22Rv1 (cell line): ENCODE measurements around the gene TTC7B.
"Not testable (repeated sequence)": the region's sequence is repeated elsewhere in the genome, so short reads cannot be mapped to it uniquely, and the experiment has no call there.

Source experiments
- H3K27ac ChIP-seq: fragments of 450-650 bp; 2 replicates; pipeline ENCODE4 v1.5.1; 2017
- ZFX ChIP-seq: fragments of 450-650 bp; IDR thresholded peaks from 2 replicates; pipeline ENCODE4 v1.6.1; 2017; ENCODE audit warnings: antibody characterized with exemption, borderline replicate concordance
- TF ChIP-seq, protein P1 (sequence below): fragments of 450-650 bp; IDR thresholded peaks from 2 replicates; pipeline ENCODE4 v1.5.1; 2017; ENCODE audit warnings: mild to moderate bottlenecking

Gene TTC7B, protein sequence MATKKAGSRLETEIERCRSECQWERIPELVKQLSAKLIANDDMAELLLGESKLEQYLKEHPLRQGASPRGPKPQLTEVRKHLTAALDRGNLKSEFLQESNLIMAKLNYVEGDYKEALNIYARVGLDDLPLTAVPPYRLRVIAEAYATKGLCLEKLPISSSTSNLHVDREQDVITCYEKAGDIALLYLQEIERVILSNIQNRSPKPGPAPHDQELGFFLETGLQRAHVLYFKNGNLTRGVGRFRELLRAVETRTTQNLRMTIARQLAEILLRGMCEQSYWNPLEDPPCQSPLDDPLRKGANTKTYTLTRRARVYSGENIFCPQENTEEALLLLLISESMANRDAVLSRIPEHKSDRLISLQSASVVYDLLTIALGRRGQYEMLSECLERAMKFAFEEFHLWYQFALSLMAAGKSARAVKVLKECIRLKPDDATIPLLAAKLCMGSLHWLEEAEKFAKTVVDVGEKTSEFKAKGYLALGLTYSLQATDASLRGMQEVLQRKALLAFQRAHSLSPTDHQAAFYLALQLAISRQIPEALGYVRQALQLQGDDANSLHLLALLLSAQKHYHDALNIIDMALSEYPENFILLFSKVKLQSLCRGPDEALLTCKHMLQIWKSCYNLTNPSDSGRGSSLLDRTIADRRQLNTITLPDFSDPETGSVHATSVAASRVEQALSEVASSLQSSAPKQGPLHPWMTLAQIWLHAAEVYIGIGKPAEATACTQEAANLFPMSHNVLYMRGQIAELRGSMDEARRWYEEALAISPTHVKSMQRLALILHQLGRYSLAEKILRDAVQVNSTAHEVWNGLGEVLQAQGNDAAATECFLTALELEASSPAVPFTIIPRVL

DNA sequence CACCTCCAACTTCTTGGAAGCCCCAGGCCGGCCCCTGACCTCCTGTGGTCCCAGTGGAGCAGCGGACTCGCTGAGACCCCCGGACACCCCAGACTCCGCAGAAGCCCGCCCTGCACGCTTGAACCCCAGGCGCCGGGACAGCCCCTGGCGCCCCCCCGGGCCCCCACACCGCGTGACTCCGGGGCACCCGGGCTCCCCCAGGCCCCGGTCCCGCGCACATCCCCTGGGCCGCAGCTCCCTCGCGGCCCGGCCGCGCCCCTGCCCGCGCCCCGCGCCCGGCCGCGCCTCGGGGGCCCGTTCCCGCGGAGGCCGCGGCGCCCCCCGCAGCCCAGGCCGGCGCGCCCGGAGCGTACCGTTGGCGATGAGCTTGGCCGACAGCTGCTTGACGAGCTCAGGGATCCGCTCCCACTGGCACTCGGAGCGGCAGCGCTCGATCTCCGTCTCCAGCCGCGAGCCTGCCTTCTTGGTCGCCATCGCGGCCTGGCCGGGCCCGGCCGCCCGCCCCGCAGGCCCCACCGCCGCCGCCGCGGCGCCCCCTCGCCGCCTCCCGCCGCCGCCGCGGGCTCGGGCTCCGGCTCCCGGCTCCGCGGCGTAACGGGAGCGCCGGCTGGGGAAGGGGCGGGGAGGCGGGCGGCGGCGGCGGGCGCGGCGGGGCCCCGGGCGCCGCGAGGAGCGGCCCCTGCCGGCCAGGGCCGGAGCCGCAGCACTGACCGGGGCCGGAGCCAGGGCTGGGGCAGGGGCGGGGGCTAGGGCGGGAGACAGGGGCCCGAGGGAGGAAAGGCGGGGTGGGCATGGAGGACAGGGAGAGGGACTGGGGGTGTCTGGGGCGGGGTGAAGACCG lies at the start of gene TTC7B:
Gene TTC7B (minus strand): TSS at position 609 of the 841 bp plus-strand sequence. CDS start 135 bp downstream, at position 474.
- no peak within 1 kb of the TSS for H3K27ac ChIP-seq

DNA sequence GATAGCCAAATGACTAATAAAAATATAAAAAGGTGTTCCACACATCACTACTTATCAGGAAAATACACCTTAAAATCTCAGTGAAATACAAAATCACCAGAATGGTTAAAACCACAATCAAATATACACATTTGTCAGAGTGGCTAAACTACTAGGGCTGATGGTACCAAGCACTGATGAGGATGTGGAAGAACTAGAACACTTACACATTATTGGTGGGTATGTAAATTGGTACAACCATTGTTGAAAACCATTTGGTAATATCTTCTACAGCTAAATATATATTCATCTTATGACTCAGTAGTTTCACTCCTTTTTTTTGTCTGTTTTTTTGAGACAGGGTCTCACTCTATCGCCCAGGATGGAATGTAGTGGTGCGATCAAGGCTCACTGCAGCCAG lies 48.5 kb upstream of the TTC7B start:
- no peak overlapping the region for H3K27ac ChIP-seq
- TF ChIP-seq ZFX: no peak
- TF ChIP-seq, protein P1, sequence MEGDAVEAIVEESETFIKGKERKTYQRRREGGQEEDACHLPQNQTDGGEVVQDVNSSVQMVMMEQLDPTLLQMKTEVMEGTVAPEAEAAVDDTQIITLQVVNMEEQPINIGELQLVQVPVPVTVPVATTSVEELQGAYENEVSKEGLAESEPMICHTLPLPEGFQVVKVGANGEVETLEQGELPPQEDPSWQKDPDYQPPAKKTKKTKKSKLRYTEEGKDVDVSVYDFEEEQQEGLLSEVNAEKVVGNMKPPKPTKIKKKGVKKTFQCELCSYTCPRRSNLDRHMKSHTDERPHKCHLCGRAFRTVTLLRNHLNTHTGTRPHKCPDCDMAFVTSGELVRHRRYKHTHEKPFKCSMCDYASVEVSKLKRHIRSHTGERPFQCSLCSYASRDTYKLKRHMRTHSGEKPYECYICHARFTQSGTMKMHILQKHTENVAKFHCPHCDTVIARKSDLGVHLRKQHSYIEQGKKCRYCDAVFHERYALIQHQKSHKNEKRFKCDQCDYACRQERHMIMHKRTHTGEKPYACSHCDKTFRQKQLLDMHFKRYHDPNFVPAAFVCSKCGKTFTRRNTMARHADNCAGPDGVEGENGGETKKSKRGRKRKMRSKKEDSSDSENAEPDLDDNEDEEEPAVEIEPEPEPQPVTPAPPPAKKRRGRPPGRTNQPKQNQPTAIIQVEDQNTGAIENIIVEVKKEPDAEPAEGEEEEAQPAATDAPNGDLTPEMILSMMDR: no peak

More for the DNA sequence above, at the start of gene TTC7B:
- TF ChIP-seq, protein P1: peak; percentile 75
- TF ChIP-seq ZFX: no peak

GRCh38 chr14:90858511-90858910 lies 42.3 kb upstream of the TTC7B start:
- TF ChIP-seq, protein P1: no peak
- no peak for TF ChIP-seq ZFX
- H3K27ac ChIP-seq: no peak overlapping the region

DNA sequence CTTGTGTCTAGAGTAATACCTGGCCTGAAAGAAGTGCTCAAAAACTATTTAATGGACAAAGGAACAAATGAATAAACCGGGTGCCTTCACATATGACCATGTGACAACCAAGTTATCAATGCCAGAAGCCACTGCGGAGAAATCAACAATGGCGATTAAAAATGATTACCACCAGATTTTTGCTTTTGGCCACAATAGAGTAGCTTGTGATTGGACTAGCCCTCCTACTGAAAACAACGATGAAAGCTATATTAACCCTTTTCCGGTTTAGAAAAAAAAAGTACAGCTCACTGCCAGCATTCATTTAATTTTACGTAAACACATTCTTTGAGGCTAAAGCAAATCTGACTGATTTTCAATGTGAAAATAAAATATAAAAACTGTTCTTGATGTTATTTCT lies 41.6 kb upstream of the TTC7B start:
- TF ChIP-seq, protein P1: no peak
- TF ChIP-seq ZFX: no peak
- no peak overlapping the region for H3K27ac ChIP-seq

DNA sequence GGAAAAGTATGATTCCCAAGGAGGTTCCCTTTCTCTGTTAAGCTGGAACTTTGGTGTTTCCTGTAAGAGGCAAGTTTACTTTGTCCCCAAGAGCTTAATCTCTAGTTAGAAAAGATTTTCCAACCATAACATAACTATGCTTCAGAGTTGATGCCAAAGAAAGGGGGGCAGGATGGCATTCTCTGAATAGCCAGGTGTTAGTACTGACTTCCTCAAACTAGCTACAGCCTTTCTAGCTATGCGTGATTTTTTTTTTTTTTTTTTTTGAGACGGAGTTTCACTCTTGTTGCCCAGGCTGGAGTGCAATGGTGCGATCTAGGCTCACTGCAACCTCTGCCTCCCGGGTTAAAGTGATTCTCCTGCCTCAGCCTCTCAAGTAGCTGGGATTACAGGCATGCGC lies 39.9 kb upstream of the TTC7B start:
- not testable (repeated sequence) for H3K27ac ChIP-seq

DNA sequence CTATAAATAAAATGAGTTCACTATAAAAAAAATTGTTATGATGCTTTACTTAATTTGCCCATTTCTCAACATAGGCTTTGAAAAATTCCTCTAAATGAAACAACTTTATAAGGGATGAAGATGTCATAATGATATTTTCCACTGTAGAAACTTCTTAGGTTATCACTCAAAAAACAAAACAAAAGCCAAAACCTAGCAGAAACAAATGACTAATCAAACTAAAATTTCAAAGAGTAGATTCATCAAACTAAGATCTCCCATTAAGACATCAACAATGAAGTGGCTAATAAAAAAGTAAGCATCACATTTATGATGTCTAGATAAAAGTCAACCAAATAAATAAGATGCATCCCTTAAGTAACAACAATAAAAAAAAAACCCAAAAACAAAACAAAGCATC lies 36.9 kb upstream of the TTC7B start:
- H3K27ac ChIP-seq: no peak overlapping the region
- TF ChIP-seq, protein P1: no peak
- TF ChIP-seq ZFX: no peak

- no peak for TF ChIP-seq ZFX
- TF ChIP-seq, protein P1: no peak
- H3K27ac ChIP-seq: no peak overlapping the region
These were observed 35.3 kb upstream of the TTC7B start for GRCh38 chr14:90851327-90852036.
